Measurements from ENCODE around the gene ABCC9.

GRCh38 chr12:21971344-21971743 lies 30.1 kb upstream of the ABCC9 start:
- TF ChIP-seq BHLHE40 (IDR thresholded peaks at IDR 0.05; ENCODE audit: borderline replicate concordance) (no peak), SP1 (IDR thresholded peaks at IDR 0.05) (no peak), FOXA1 (IDR thresholded peaks at IDR 0.05) (no peak), ELF4 (IDR thresholded peaks at IDR 0.05) (no peak), SUZ12 (IDR thresholded peaks at IDR 0.05) (no peak)

All from HEK293T (cell line).